Right forelimb (tissue), 1 donor: Measurements from ENCODE around the gene FAM89B.
A peak's percentile ranks its signal among the peaks of the same experiment; 100 is the strongest.

ENCODE experiments used
- DNase-seq: peaks from one replicate; pipeline ENCODE4 v3.0.0-alpha.2; 2018

The FAM89B gene

GRCh38 chr11:65539744-65540289 is 32.5 kb upstream of the FAM89B start:
- no peak for DNase-seq

GRCh38 chr11:65540290-65541092 is 31.8 kb upstream of the FAM89B start:
- DNase-seq = peak; percentile 94

- no peak for DNase-seq
Measured at GRCh38 chr11:65541093-65541982, 31.0 kb upstream of the FAM89B start.

- no peak for DNase-seq
Measured at GRCh38 chr11:65542738-65543390, 29.5 kb upstream of the FAM89B start.

GRCh38 chr11:65545853-65546216 is 26.5 kb upstream of the FAM89B start:
- no peak for DNase-seq

GRCh38 chr11:65546217-65546958 is 25.9 kb upstream of the FAM89B start:
- DNase-seq = peak; percentile 71

GRCh38 chr11:65547446-65548125 is 24.8 kb upstream of the FAM89B start:
- DNase-seq = no peak

- DNase-seq = no peak
Measured at GRCh38 chr11:65548395-65548794, 23.9 kb upstream of the FAM89B start.

GRCh38 chr11:65549096-65549495 is 23.2 kb upstream of the FAM89B start:
- DNase-seq = no peak

GRCh38 chr11:65551572-65552387 is 20.6 kb upstream of the FAM89B start:
- DNase-seq = no peak

GRCh38 chr11:65552388-65552951 is 19.9 kb upstream of the FAM89B start:
- no peak for DNase-seq

- no peak for DNase-seq
Measured at GRCh38 chr11:65553301-65554001, 18.9 kb upstream of the FAM89B start.

- no peak for DNase-seq
Measured at GRCh38 chr11:65554057-65554818, 18.1 kb upstream of the FAM89B start.

- DNase-seq = no peak
Measured at GRCh38 chr11:65554842-65555430, 17.4 kb upstream of the FAM89B start.

GRCh38 chr11:65555693-65556231 is 16.6 kb upstream of the FAM89B start:
- DNase-seq = no peak

- DNase-seq = no peak
Measured at GRCh38 chr11:65556470-65557279, 15.7 kb upstream of the FAM89B start.

GRCh38 chr11:65557280-65558001 is 14.9 kb upstream of the FAM89B start:
- no peak for DNase-seq
